Natural killer cell treated with Interleukin-12 subunit alpha and Interleukin-12 subunit beta and Interleukin-15 and Interleukin-18, amount 100 ng/mL, for 72 hours (primary cell): ENCODE results near the gene SLC22A12. TPM values are rescaled to one million over a fixed set of nuclear protein-coding genes. Genes with fewer than 3 reads are reported as not detected.

Experiments
- ATAC-seq, 2 donors: fragments of 150-1000 bp; cut with Tn5 transposase in 1 of 2; sonication (Bioruptor Pico), chemical (Tn5 transposase) in 1 of 2; 2 replicates each; pipeline ENCODE4 v1.10.0; 2021
- DNase-seq: peaks from one replicate; pipeline ENCODE4 v3.0.0; 2022; ENCODE audit warnings: low spot score
- H3K27ac Mint-ChIP-seq, 2 donors: 1 replicate in 1 of 2; 2 replicates in 1 of 2; pipeline ENCODE4 v1.8.0; 2022; ENCODE audit warnings: mixed read lengths in 2 of 2, mild to moderate bottlenecking in 1 of 2, moderate library complexity in 1 of 2
- H3K27me3 Mint-ChIP-seq, 2 donors: 1 replicate in 1 of 2; 2 replicates in 1 of 2; pipeline ENCODE4 v1.8.0; 2022; ENCODE audit warnings: mixed read lengths in 2 of 2
- H3K36me3 Mint-ChIP-seq: one replicate; pipeline ENCODE4 v1.8.0; 2022; ENCODE audit warnings: mixed read lengths
- H3K4me1 Mint-ChIP-seq, 2 donors: 1 replicate in 1 of 2; 2 replicates in 1 of 2; pipeline ENCODE4 v1.8.0; 2022; ENCODE audit warnings: low read depth in 2 of 2, mixed read lengths in 2 of 2, mild to moderate bottlenecking in 1 of 2
- H3K4me3 Mint-ChIP-seq: one replicate; pipeline ENCODE4 v1.8.0; 2022; ENCODE audit warnings: mixed read lengths
- H3K9me3 Mint-ChIP-seq: 2 replicates; pipeline ENCODE4 v1.8.0; 2022; ENCODE audit warnings: mixed read lengths
- total RNA-seq, 2 donors: library from RNA; stranded (reverse); gene quantifications; one replicate each; pipeline ENCODE4 v1.2.3, GENCODE V29; 2022

Gene SLC22A12
- total RNA-seq, 2 donors from 2014 or later: not detected

DNA sequence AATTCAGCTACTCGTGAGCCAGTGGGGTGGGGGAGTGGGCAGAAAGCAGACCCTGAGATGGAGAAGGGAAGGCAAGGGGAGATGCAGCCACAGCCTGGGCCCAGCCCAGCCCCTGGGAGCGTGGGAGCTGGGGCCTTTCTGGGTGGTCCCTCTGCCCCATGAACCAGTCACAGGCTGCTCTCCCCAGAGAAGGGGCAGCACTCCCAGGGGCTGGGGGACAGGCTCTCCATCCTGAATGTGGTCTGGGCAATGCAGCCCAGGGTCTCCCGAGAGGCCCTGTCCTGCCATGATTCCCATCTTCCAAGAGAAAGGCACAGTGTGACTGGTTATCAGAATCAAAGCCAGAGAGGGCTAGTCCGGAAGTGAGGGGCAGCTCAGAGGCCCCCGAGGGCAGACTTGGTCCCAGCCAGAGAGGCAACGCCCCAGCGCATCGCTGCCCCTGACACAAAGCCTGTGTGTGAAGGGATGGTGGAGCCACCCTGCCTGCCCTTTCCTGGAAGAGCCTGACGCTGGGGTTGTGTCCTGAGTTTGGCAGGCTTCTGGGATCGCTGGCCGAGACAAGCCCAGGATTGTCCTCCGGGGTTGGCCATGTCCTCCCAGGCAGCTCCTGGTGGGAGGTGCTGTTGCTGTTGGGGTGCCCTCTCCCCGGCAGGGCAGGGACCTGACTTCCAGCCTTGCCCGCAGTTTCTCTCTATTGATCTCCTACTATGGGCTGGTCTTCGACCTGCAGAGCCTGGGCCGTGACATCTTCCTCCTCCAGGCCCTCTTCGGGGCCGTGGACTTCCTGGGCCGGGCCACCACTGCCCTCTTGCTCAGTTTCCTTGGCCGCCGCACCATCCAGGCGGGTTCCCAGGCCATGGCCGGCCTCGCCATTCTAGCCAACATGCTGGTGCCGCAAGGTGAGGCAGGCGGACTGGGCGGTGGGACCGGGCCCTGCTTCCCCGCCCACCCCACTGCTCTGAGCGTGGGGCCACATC is 23.8 kb upstream of the SLC22A12 start:
- no peak for ATAC-seq
- Mint-ChIP-seq H3K9me3 (no peaks in the 10 kb centered on the region), H3K27ac (no peak overlapping the region), H3K36me3 (no peaks in the 10 kb centered on the region), H3K4me3 (no peak overlapping the region), H3K27me3 (no peaks in the 10 kb centered on the region), H3K4me1 (peaks cover 0 to 8% of the 10 kb centered on the region in 2 donors)
- no peak for DNase-seq

DNA sequence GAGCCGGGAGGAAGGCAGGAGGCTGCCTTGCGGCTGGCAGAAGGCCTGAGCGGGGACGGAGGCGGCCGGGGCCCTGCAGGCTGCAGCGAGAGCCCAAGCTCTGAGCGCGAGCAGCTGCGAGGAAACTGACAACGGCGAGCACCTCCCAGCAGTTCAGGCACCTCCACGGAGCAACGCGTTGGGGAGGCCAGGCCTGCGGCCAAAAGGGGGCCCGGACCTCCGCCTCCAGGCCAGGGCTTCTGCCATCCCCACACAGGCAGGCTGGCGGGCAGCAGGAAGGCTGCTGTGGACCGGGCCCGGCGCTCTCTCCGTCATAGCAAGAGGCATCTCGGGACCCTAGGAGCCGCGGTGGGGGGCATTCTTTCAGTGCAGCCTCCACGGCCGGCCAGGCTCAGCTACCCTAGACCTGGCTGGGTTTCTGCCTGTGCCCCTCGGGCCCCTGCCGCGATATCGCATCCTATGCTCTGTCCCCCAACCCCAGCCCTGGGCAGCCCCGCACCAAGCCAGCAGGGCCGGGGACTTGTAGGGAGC is 22.9 kb upstream of the SLC22A12 start:
- no peak overlapping the region for H3K4me3 Mint-ChIP-seq
- peaks cover 0 to 8% of the 10 kb centered on the region in 2 donors for H3K4me1 Mint-ChIP-seq
- no peaks in the 10 kb centered on the region for H3K36me3 Mint-ChIP-seq
- ATAC-seq (peak in 1 of 2 donors; percentile 16), DNase-seq (no peak)
- H3K27me3 Mint-ChIP-seq: peaks cover 0 to 8% of the 10 kb centered on the region in 2 donors
- H3K9me3 Mint-ChIP-seq: no peaks in the 10 kb centered on the region
- no peak overlapping the region for H3K27ac Mint-ChIP-seq

DNA sequence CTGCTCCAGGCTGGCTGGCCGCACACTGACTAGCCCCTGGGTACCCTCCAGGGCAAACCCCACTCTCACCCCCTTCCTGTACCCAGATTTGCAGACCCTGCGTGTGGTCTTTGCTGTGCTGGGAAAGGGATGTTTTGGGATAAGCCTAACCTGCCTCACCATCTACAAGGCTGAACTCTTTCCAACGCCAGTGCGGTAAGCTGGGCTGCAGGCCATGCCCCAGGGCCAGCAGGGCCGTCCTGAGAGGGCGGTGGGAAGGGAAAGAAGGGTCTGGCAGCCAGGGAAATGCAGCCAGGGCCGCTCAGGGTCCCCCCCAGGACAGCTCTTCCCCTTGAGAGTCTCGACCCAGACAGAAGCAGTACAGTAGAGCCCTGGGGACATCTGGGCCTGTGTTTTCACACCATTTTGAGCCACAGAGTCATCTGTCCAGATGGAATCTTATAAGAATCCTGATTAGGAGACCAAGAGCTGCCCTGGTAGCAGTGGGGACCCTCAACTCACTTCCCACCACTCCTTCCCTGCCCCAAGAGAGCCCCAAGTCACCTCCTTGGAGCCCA is 22.4 kb upstream of the SLC22A12 start:
- Mint-ChIP-seq H3K36me3 (no peaks in the 10 kb centered on the region), H3K4me1 (peaks cover 0 to 8% of the 10 kb centered on the region in 2 donors), H3K27me3 (peaks cover 0 to 8% of the 10 kb centered on the region in 2 donors), H3K27ac (no peak overlapping the region), H3K9me3 (no peaks in the 10 kb centered on the region), H3K4me3 (no peak overlapping the region)
- ATAC-seq: no peak
- no peak for DNase-seq

DNA sequence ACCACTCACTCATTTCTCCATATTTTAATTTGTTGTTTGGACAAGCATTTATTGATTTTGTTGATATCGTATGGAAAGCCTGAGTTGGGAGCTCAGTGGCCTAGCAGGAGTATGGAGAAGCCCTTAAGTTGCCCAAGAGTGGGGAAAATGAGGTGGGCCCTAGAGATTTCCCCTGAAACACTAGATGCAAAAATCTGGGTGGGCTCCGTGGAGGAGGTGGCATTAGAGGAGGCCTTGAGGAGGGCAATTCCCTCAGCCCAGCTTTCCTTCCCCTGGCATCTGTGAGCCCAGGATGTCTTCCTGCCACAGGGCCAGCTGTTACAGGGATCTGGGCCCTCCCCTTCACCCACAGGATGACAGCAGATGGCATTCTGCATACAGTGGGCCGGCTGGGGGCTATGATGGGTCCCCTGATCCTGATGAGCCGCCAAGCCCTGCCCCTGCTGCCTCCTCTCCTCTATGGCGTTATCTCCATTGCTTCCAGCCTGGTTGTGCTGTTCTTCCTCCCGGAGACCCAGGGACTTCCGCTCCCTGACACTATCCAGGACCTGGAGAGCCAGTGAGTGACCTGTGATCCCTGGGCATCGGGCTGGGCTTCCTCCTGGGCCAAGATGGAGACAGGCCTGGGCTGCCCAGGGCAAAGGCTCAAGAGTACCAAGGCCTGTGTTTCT is 21.6 kb upstream of the SLC22A12 start:
- Mint-ChIP-seq H3K9me3 (no peaks in the 10 kb centered on the region), H3K4me1 (peaks cover 0 to 6% of the 10 kb centered on the region in 2 donors), H3K4me3 (no peak overlapping the region), H3K36me3 (no peaks in the 10 kb centered on the region), H3K27me3 (peaks cover 2 to 16% of the 10 kb centered on the region in 2 donors), H3K27ac (no peak overlapping the region)
- no peak for ATAC-seq
- DNase-seq: no peak

DNA sequence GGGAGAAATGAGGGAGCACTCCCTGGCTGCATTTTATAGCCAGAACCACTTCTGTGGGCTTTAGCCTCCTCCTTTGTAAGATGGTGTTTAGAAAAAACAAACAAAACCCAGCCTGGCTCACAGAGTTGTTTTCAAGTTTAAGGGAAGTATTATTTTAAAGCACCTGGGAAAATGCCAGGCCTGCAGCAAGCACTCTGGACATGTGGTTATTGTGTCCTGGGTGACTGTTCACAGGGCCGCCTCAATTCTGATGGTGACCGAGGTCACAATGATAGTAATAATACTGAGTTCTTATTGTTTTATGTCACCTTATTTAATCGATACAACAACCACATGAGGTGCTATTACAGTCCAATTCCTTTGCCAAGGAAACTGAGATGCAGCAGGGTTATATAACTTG is 20.7 kb upstream of the SLC22A12 start:
- DNase-seq: no peak
- no peak overlapping the region for H3K4me3 Mint-ChIP-seq
- ATAC-seq: no peak
- peaks cover 2 to 25% of the 10 kb centered on the region in 2 donors for H3K27me3 Mint-ChIP-seq
- H3K4me1 Mint-ChIP-seq: peaks cover 0 to 3% of the 10 kb centered on the region in 2 donors
- no peaks in the 10 kb centered on the region for H3K9me3 Mint-ChIP-seq
- no peaks in the 10 kb centered on the region for H3K36me3 Mint-ChIP-seq
- no peak overlapping the region for H3K27ac Mint-ChIP-seq

DNA sequence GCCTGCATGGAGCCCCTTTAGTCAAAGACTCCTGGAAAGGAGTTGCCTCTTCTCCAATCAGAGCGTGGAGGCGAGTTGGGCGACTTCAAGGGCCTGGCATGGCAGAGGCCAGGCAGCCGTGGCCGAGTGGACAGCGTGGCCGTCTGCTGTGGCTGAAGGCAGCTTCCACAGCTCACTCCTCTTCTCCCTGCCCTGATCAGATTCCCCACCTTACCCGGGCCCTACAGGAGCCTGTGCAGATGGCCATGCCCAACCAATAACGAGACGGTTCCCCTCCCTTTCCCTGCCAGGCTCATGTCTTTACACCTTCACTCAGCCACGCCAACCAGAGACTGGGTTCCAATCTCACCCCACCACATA is 20.0 kb upstream of the SLC22A12 start:
- Mint-ChIP-seq H3K36me3 (no peaks in the 10 kb centered on the region), H3K4me1 (peaks cover 0 to 3% of the 10 kb centered on the region in 2 donors), H3K27me3 (peaks cover 2 to 27% of the 10 kb centered on the region in 2 donors), H3K4me3 (no peak overlapping the region), H3K27ac (no peak overlapping the region), H3K9me3 (no peaks in the 10 kb centered on the region)
- DNase-seq (no peak), ATAC-seq (no peak)

DNA sequence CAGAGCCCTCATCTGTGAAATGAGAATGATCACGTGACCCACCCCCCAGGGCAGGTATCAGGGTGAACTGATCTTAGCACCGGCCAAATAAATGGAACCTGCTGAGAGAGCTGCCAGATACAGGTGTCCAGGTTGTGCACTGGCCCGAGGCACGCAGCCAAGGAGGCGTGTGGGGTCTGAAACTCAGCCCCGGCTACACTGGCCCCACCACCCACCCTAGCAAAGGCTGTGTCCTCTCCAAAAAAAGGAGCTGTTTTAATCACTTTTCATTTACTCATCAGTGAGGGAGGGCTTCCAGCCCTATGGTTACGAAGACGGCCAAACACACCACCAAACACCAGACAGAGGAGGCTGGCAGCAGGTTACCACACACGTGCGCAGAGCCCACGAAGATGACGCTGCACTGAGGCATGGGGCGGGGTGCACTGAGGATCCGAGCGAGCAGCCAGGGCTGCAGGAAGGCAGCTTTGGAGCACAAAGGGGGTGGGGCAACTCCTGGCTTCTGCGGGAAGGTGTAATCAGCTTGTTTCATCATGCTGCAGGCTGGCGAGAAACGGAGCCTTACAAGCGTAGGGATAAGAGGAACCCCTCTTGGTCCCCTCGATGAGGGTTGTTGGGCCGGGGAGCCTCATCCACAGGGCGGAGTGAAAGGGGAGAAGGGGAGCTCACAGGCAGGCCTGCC is 19.5 kb upstream of the SLC22A12 start:
- Mint-ChIP-seq H3K36me3 (no peaks in the 10 kb centered on the region), H3K9me3 (no peaks in the 10 kb centered on the region), H3K4me1 (peaks cover 0 to 2% of the 10 kb centered on the region in 2 donors), H3K27ac (no peak overlapping the region), H3K4me3 (no peak overlapping the region), H3K27me3 (peaks cover 2 to 27% of the 10 kb centered on the region in 2 donors)
- DNase-seq (no peak), ATAC-seq (no peak)

DNA sequence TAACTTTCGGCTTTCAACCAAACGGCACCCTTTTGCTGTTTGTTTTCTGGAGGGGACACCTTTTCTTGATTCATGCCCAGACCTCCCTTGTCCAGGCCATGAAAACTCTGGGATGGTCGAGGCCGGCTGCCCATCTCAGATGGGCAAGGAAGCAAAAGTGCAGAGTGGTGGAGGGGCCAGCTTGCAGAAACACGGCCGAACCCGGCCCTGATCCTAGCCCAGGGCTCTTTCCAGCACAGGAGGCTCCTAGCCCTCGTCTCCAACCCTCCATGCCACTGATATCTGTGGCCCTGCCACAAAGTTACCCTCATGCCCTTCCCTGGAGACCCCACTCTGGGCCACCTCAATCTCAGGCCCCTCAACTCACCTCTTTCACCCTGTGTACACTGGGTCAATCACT is 18.9 kb upstream of the SLC22A12 start:
- no peaks in the 10 kb centered on the region for H3K4me1 Mint-ChIP-seq
- H3K27me3 Mint-ChIP-seq: peaks cover 2 to 31% of the 10 kb centered on the region in 2 donors
- no peaks in the 10 kb centered on the region for H3K9me3 Mint-ChIP-seq
- no peak for ATAC-seq
- no peak overlapping the region for H3K4me3 Mint-ChIP-seq
- DNase-seq: no peak
- no peak overlapping the region for H3K27ac Mint-ChIP-seq
- no peaks in the 10 kb centered on the region for H3K36me3 Mint-ChIP-seq

DNA sequence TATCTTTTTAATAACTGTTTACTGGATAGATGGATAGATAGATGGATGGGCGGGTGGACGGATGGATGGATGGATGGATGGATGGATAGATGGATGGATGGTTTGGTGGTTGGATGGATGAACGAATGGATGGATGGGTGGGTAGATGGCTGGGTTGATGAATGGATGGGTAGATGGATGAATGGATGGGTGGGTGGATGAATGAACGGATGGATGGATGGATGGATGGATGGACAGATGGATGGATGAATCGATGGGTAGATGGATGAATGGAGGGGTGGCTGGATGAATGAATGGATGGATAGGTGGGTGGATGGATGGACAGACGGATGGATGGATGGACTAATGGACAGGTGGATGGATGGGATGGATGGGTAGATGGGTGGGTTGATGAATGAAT is 13.8 kb upstream of the SLC22A12 start:
- ATAC-seq: no peak
- peaks cover 2 to 41% of the 10 kb centered on the region in 2 donors for H3K27me3 Mint-ChIP-seq
- H3K4me3 Mint-ChIP-seq: no peak overlapping the region
- H3K36me3 Mint-ChIP-seq: no peaks in the 10 kb centered on the region
- no peak for DNase-seq
- H3K9me3 Mint-ChIP-seq: no peaks in the 10 kb centered on the region
- H3K27ac Mint-ChIP-seq: no peak overlapping the region
- H3K4me1 Mint-ChIP-seq: no peaks in the 10 kb centered on the region

DNA sequence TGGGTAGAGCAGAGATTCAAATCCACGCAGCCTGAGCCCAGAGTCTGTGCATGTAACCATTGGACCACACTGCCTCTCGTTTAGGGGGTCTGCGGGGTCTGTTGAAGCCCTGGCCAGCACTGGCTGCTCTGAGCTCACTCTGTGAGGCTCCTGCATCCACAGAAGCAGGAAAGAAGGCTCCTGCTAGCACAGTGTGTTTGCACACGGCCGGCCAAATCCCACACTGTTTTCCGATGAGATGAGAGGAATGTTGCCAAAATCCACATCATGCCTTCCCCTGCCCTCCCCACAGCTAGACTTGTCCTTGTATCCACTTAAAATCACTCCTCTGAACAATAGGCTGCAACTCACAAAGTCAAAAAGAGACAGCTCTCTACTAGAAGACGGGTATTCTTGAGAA is 10.6 kb upstream of the SLC22A12 start:
- no peak overlapping the region for H3K27ac Mint-ChIP-seq
- no peaks in the 10 kb centered on the region for H3K36me3 Mint-ChIP-seq
- no peak for ATAC-seq
- DNase-seq: peak; percentile 53
- H3K9me3 Mint-ChIP-seq: no peaks in the 10 kb centered on the region
- no peaks in the 10 kb centered on the region for H3K4me1 Mint-ChIP-seq
- peaks cover 0 to 15% of the 10 kb centered on the region in 2 donors for H3K27me3 Mint-ChIP-seq
- no peak overlapping the region for H3K4me3 Mint-ChIP-seq

DNA sequence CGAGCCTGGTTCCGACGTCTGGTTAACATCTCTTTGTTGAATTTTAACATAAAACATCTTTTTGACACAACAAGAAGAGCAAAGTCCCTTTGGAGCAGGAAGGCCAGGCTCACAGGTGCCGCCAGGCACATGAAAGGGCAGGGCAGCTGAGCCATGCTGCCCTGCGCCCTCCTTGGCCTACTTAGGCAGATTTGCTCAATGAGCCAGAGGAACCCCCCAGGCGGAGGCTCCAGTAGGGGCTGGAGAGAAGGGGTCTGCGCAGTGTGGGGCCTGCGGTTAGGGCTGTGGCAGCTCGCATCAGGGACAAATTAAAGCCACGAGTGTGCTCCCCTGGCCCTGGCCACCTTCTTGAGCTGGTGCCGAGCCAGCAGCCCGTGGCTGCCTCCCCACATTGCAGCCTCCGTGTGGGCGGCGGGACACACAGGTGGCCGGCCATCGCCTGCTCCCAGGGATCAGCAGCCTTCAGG is 9.9 kb upstream of the SLC22A12 start:
- H3K27me3 Mint-ChIP-seq: peaks cover 3 to 14% of the 10 kb centered on the region in 2 donors
- no peak overlapping the region for H3K4me3 Mint-ChIP-seq
- no peak overlapping the region for H3K27ac Mint-ChIP-seq
- DNase-seq (no peak), ATAC-seq (no peak)
- H3K9me3 Mint-ChIP-seq: no peaks in the 10 kb centered on the region
- no peaks in the 10 kb centered on the region for H3K4me1 Mint-ChIP-seq
- no peaks in the 10 kb centered on the region for H3K36me3 Mint-ChIP-seq

DNA sequence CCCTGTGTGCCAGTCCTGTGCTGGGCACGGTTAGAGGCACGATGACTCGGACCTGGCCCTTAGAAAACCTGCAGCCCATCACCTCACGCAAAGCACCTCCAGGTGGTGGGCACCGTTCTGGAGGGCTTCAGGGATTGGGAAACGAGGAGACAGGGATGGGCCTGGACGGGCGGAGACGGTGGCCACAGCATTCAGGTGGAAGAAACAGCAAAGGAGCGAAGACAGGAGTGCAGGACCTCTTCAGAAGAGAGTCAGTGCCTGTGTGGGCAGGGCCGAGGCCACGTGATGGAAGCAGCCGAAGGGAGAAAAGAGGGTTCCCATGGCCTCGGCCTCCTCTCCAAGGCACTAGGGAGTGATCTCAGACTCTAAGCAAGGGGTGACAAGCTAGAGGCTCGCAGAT is 8.1 kb upstream of the SLC22A12 start:
- Mint-ChIP-seq H3K27ac (no peak overlapping the region), H3K4me3 (no peak overlapping the region), H3K4me1 (no peaks in the 10 kb centered on the region), H3K27me3 (peaks cover 8 to 12% of the 10 kb centered on the region in 2 donors), H3K9me3 (peaks cover 2% of the 10 kb centered on the region), H3K36me3 (peaks cover 2% of the 10 kb centered on the region)
- DNase-seq (peak; percentile 44), ATAC-seq (no peak)
